Fibroblast of the conjunctiva (primary cell): ENCODE data around the gene SAA4.
"Not testable (repeated sequence)": the region's sequence is repeated elsewhere in the genome, so short reads cannot be mapped to it uniquely, and the experiment has no call there.

ENCODE experiments used
- DNase-seq: peaks from one replicate; pipeline ENCODE4 v3.0.0-alpha.2; 2010; ENCODE audit warnings: low read depth

Gene SAA4

DNA sequence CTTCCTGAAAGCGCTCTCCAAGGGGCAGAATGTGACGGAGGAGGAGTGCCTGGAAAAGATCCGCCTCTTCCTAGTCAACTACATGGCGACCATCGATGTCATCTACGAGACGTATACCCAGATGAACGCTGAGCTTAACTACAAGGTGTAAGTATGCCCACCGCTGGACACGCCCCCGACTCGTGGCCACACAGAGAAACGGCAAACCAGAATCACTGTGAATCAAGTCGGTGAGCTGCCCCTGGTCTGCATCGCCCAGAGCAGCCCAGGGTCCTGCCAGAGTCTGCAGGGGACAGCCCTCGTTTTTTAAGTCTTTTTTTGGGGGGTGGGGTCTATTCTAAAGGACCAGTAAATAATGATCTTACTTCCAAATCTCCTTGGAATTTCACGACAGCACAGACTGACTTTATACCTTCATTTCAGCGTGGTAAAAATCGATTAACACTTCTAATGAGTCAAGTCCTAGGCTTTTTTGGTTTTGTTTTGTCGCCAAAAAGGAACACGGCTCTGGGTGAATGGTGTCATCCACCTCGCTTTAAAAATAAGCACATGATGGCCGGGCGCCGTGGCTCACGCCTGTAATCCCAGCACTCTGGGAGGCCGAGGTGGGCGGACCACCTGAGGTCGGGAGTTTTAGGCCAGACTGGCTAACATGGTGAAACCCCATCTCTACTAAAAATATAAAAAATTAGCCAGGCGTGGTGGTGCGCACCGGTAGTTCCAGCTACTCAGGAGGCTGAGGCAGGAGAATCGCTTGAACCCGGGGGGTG lies 46.9 kb downstream of the SAA4 start:
- not testable (repeated sequence) for DNase-seq

GRCh38 chr11:18188796-18189195 lies 47.8 kb downstream of the SAA4 start:
- DNase-seq = no peak
